Liver (tissue), 9 donors: ENCODE measurements around the gene IBA57. TPM values are rescaled to one million over a fixed set of nuclear protein-coding genes. Genes with fewer than 3 reads are reported as not detected.

Source experiments
- DNase-seq: peaks from one replicate; pipeline ENCODE4 v3.0.0-alpha.2; 2017; ENCODE audit warnings: low spot score
- H3K27ac ChIP-seq, 2 donors: one replicate each; pipeline ENCODE4 v1.7.0; 2013; ENCODE audit warnings: inconsistent platforms in 2 of 2, low read length in 2 of 2, control low read depth in 1 of 2, low read depth in 1 of 2, mild to moderate bottlenecking in 1 of 2
- H3K27me3 ChIP-seq, 4 donors: one replicate each; pipeline versions ENCODE4 v1.6.1 to v1.7.0; 2013; ENCODE audit warnings: low read length in 3 of 4, inconsistent platforms in 1 of 4, mild to moderate bottlenecking in 1 of 4, moderate library complexity in 1 of 4; ENCODE audit not compliant: control insufficient read depth in 4 of 4, insufficient read depth in 4 of 4
- H3K36me3 ChIP-seq, 4 donors: one replicate each; pipeline versions ENCODE4 v1.6.1 to v1.7.0; 2013; ENCODE audit warnings: low read length in 3 of 4, mild to moderate bottlenecking in 3 of 4, low read depth in 1 of 4, moderate library complexity in 1 of 4; ENCODE audit not compliant: control insufficient read depth in 4 of 4, insufficient read depth in 3 of 4
- H3K4me1 ChIP-seq, 4 donors: one replicate each; pipeline versions ENCODE4 v1.6.1 to v1.7.0; 2013; ENCODE audit warnings: low read length in 3 of 4, mild to moderate bottlenecking in 3 of 4, moderate library complexity in 1 of 4; ENCODE audit not compliant: control insufficient read depth in 4 of 4, insufficient read depth in 4 of 4
- H3K4me3 ChIP-seq, 3 donors: one replicate each; pipeline versions ENCODE4 v1.6.1 to v1.7.0; 2013; ENCODE audit warnings: low read length in 3 of 3, control low read depth in 1 of 3, low read depth in 1 of 3, mild to moderate bottlenecking in 1 of 3
- H3K9ac ChIP-seq, 2 donors: one replicate each; pipeline ENCODE4 v1.7.0; 2013; ENCODE audit warnings: low read length in 2 of 2, mild to moderate bottlenecking in 2 of 2, moderate library complexity in 2 of 2, control low read depth in 1 of 2, low read depth in 1 of 2
- H3K9me3 ChIP-seq, 4 donors: one replicate each; pipeline versions ENCODE4 v1.6.1 to v1.7.0; 2013; ENCODE audit warnings: low read length in 3 of 4; ENCODE audit not compliant: control insufficient read depth in 4 of 4
- CTCF ChIP-seq: fragments of 150-350 bp; IDR thresholded peaks from 2 replicates; pipeline ENCODE4 v1.5.1; 2017; ENCODE audit warnings: improper control_type of control experiment, low read depth, low read length; ENCODE audit not compliant: missing input control
- EGR1 ChIP-seq, 2 donors: IDR thresholded peaks; 2 replicates each; pipeline ENCODE4 v1.6.1; 2016 to 2018; ENCODE audit warnings: antibody characterized with exemption in 2 of 2, low read depth in 2 of 2
- FOXA1 ChIP-seq: IDR thresholded peaks from 2 replicates; pipeline ENCODE4 v1.6.1; 2016; ENCODE audit warnings: antibody characterized with exemption
- FOXA2 ChIP-seq: IDR thresholded peaks from 2 replicates; pipeline ENCODE4 v1.6.1; 2016; ENCODE audit warnings: antibody characterized with exemption
- GABPA ChIP-seq, 2 donors: IDR thresholded peaks in 1 of 2; conservative IDR thresholded peaks in 1 of 2; 2 replicates each; pipeline ENCODE4 v1.6.1; 2016; ENCODE audit warnings: antibody characterized with exemption in 2 of 2, mild to moderate bottlenecking in 1 of 2, moderate library complexity in 1 of 2
- HNF4A ChIP-seq, 2 donors: conservative IDR thresholded peaks; 2 replicates each; pipeline ENCODE4 v1.6.1; 2016; ENCODE audit warnings: antibody characterized with exemption in 2 of 2, mild to moderate bottlenecking in 2 of 2
- HNF4G ChIP-seq: IDR thresholded peaks from 2 replicates; pipeline ENCODE4 v1.6.1; 2016; ENCODE audit warnings: antibody characterized with exemption
- NR2F2 ChIP-seq: IDR thresholded peaks from 2 replicates; pipeline ENCODE4 v1.6.1; 2016; ENCODE audit warnings: antibody characterized with exemption
- RAD21 ChIP-seq, 2 donors: IDR thresholded peaks; 2 replicates each; pipeline ENCODE4 v1.6.1; 2016; ENCODE audit warnings: antibody characterized with exemption in 2 of 2, mild to moderate bottlenecking in 2 of 2
- REST ChIP-seq: IDR thresholded peaks from 2 replicates; pipeline ENCODE4 v1.6.1; 2016; ENCODE audit warnings: antibody characterized with exemption, mild to moderate bottlenecking
- SP1 ChIP-seq: IDR thresholded peaks from 2 replicates; pipeline ENCODE4 v1.6.1; 2018; ENCODE audit warnings: antibody characterized with exemption, mild to moderate bottlenecking
- TAF1 ChIP-seq: conservative IDR thresholded peaks from 2 replicates; pipeline ENCODE4 v1.6.1; 2016; ENCODE audit warnings: antibody characterized with exemption, mild to moderate bottlenecking
- YY1 ChIP-seq: IDR thresholded peaks from 2 replicates; pipeline ENCODE4 v1.6.1; 2016; ENCODE audit warnings: antibody characterized with exemption, mild to moderate bottlenecking
- ZBTB33 ChIP-seq: IDR thresholded peaks from 2 replicates; pipeline ENCODE4 v1.6.1; 2016; ENCODE audit warnings: antibody characterized with exemption
- WGBS: extraction: QIAGEN DNeasy Blood & Tissue Kit; methylation state at CpG from one replicate; pipeline ENCODE4 v1.1.7; 2013; 5-methylcytosine and 5-hydroxymethylcytosine counted together
- polyA plus RNA-seq, 2 donors: library from polyadenylated mRNA; stranded (reverse) in 1 of 2; unstranded in 1 of 2; fragments of 200-250 nt in 1 of 2; fragments of >200 nt in 1 of 2; fragmentation: Nextera tagmentation in 1 of 2; extraction: Ambion mirVana in 1 of 2; gene quantifications; one replicate each; pipeline versions ENCODE4 v1.2.1 to v1.2.3, GENCODE V29; 2013 to 2015
- total RNA-seq, 2 donors: library from RNA; depleted of rRNA; stranded (reverse); fragments of >200 nt; gene quantifications; one replicate each; pipeline ENCODE4 v1.2.3, GENCODE V29; 2014
- donor health status: healthy.
- donor health status: healthy.
- donor health status: healthy.
- donor health status: healthy.
- donor health status: healthy.

IBA57 gene
- total and polyA plus RNA-seq, 4 donors: 1.6 to 12.0 (median 8.4) TPM

- TF ChIP-seq ZBTB33 (no peak), SP1 (no peak)
These were observed 17.3 kb upstream of the IBA57 start (continued) for GRCh38 chr1:228148196-228148861.

GRCh38 chr1:228148935-228149405 lies 16.6 kb upstream of the IBA57 start:
- Histone ChIP-seq H3K27me3 (no peaks in the 10 kb centered on the region), H3K27ac (peak overlapping the region; percentile 29 to 34), H3K9me3 (no peaks in the 10 kb centered on the region), H3K36me3 (peaks cover 0 to 24% (median 10%) of the 10 kb centered on the region in 4 donors), H3K9ac (no peak overlapping the region), H3K4me1 (peaks cover 0 to 2% (median 0%) of the 10 kb centered on the region in 4 donors), H3K4me3 (no peak overlapping the region)
- TF ChIP-seq YY1: no peak
- TF ChIP-seq RAD21 (IDR thresholded peaks at IDR 0.05): no peak
- TF ChIP-seq HNF4G: no peak
- no peak for TF ChIP-seq TAF1
- TF ChIP-seq FOXA1: no peak
- no peak for TF ChIP-seq GABPA (IDR thresholded peaks at IDR 0.05 in 1 of 2, conservative IDR thresholded peaks at IDR 0.05 in 1 of 2)
- no peak for TF ChIP-seq EGR1 (IDR thresholded peaks at IDR 0.05; ENCODE audit: low read depth in 2 of 2)
- no peak for TF ChIP-seq NR2F2
- no peak for TF ChIP-seq FOXA2
- TF ChIP-seq REST: no peak
- TF ChIP-seq HNF4A (conservative IDR thresholded peaks at IDR 0.05): no peak
- no peak for TF ChIP-seq CTCF
- no peak for TF ChIP-seq SP1
- no peak for DNase-seq
- 89% methylated on average over 8 of the region's 8 CpGs for WGBS
